SK-N-MC (cell line): ENCODE measurements around the gene SLC6A1.

ENCODE experiments used
- DNase-seq: peaks from one replicate; pipeline ENCODE4 v3.0.0-alpha.2; 2011; ENCODE audit warnings: low read depth, low spot score
- H3K27ac ChIP-seq: fragments of 200-600 bp; sonication (generic); 2 replicates; pipeline ENCODE4 v1.5.1; 2016; ENCODE audit warnings: mixed run types
- H3K36me3 ChIP-seq: fragments of 200-600 bp; sonication (generic); 2 replicates; pipeline ENCODE4 v1.6.1; 2017; ENCODE audit warnings: antibody characterized with exemption, low read length, mixed read lengths; ENCODE audit not compliant: insufficient read depth
- H3K4me3 ChIP-seq: fragments of 200-600 bp; sonication (generic); 2 replicates; pipeline ENCODE4 v1.5.1; 2016
- H3K9ac ChIP-seq: fragments of 200-600 bp; sonication (generic); 2 replicates; pipeline ENCODE4 v1.8.0; 2017; ENCODE audit warnings: mixed run types, mixed read lengths; ENCODE audit not compliant: insufficient read length
- H3K9me3 ChIP-seq: fragments of 200-600 bp; sonication (generic); 2 replicates; pipeline ENCODE4 v1.6.1; 2017; ENCODE audit warnings: low read depth, mild to moderate bottlenecking, antibody characterized with exemption, low read length, moderate library complexity, mixed read lengths
- EZH2 ChIP-seq: fragments of 200-600 bp; sonication (generic); IDR thresholded peaks from one replicate; pipeline ENCODE4 v1.6.1; 2017; ENCODE audit warnings: antibody characterized with exemption
- FOXP2 ChIP-seq: optimal IDR thresholded peaks from 2 replicates; pipeline ENCODE3; 2011; ENCODE audit warnings: mild to moderate bottlenecking, moderate library complexity; ENCODE audit not compliant: insufficient read depth; ENCODE audit errors: extremely low read length, control extremely low read depth
- POLR2AphosphoS5 ChIP-seq: IDR thresholded peaks from 2 replicates; pipeline ENCODE4 v1.6.1; 2012; ENCODE audit warnings: mild to moderate bottlenecking, low read depth, low read length, borderline replicate concordance

Gene SLC6A1

DNA sequence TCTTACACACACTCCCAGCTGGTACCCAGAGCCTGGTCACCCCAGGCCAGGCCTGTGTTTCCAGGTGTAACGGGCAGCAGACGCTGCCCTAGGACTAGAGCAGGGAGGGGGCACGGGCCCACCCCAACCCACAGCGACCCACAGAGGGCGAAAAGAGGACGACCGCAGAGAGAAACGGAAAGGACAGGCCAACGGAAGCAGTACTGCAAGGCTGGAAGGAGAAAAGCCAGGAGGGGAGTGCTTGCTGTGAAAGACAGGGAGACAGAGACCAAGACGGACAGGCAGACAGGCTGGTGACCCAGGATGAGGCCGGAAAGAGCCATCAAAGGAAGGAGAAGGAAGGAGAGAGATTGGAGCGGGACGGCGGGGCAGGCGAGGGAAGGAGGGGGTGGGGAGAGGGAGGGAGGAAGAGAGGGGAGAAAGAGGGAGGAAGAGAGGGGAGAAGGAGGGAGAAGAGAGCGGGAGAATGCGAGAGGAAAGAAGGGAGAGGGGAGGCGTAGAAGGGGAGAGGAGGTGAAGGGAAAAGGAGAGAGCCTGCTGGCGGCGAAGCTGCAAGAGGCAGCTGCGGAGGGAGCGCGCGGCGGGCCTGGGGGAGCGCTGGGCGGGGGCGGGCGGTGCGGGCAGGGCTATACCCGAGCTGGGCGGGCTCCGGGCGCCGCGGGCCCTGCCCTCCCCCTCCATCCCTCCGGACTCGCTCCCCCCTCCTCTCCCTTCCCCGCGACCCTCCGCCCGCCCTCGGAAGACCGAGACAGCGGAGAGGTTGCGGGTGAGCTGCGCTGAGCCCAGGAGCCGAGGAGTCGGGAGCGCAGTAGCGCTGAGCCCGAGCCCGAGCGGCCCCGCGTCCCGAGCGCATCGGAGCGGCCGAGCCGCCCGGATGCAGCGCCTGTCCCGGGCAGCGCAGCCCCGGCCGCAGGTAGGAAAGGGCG lies at the start of gene SLC6A1:
TSS of gene SLC6A1 (plus strand) at position 732 of the 926 bp plus-strand sequence. CDS start 24,464 bp downstream, outside the sequence.
- no peak within 1 kb of the TSS for H3K4me3 ChIP-seq
- no peaks in the 10 kb centered on the region for H3K36me3 ChIP-seq
- no peaks in the 10 kb centered on the region for H3K9me3 ChIP-seq
- DNase-seq, result no peak
- H3K9ac ChIP-seq, result no peak within 1 kb of the TSS
- no peak for TF ChIP-seq EZH2
- TF ChIP-seq POLR2AphosphoS5, result no peak
- TF ChIP-seq FOXP2, result no peak
- H3K27ac ChIP-seq, result no peak within 1 kb of the TSS

- no peak overlapping the region for H3K4me3 ChIP-seq
These were observed 47.7 kb upstream of the SLC6A1 start for GRCh38 chr3:10944866-10945265.

GRCh38 chr3:10945683-10946287 lies 46.8 kb upstream of the SLC6A1 start:
- H3K9ac ChIP-seq, result no peak overlapping the region
- TF ChIP-seq FOXP2 (no peak), EZH2 (no peak), POLR2AphosphoS5 (no peak)
- no peak overlapping the region for H3K4me3 ChIP-seq
- H3K9me3 ChIP-seq, result no peaks in the 10 kb centered on the region
- no peaks in the 10 kb centered on the region for H3K36me3 ChIP-seq
- no peak overlapping the region for H3K27ac ChIP-seq
- DNase-seq, result no peak

More at GRCh38 chr3:10944866-10945265, 47.7 kb upstream of the SLC6A1 start:
- H3K27ac ChIP-seq, result no peak overlapping the region
- DNase-seq, result no peak
- no peaks in the 10 kb centered on the region for H3K36me3 ChIP-seq
- no peaks in the 10 kb centered on the region for H3K9me3 ChIP-seq
- H3K9ac ChIP-seq, result no peak overlapping the region
- TF ChIP-seq POLR2AphosphoS5, result no peak
- TF ChIP-seq FOXP2, result no peak
- TF ChIP-seq EZH2, result no peak

GRCh38 chr3:10946526-10946925 lies 46.0 kb upstream of the SLC6A1 start:
- DNase-seq, result no peak
- no peak overlapping the region for H3K9ac ChIP-seq
- TF ChIP-seq FOXP2 (no peak), EZH2 (no peak), POLR2AphosphoS5 (no peak)
- H3K36me3 ChIP-seq, result no peaks in the 10 kb centered on the region
- no peak overlapping the region for H3K4me3 ChIP-seq
- H3K27ac ChIP-seq, result no peak overlapping the region
- no peaks in the 10 kb centered on the region for H3K9me3 ChIP-seq

DNA sequence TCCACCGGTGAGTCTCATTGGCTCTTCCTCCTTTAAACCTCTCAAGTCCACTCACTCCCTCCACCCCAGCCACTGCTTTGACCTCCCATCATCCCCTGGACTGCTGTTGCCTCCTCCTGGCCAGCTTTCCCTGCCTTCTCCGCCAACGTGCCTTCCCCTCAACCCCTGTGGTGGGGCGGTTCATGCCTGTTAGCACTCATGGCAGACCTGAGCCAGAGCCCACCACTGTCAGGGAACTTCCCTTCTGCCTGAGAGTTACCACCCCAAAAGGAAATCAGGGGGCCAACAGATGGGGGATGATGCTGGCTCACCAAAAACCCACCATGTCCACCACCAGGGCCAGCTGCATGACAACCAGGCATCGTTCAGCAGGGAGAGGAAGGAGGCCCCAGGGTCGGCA lies 44.2 kb upstream of the SLC6A1 start:
- Histone ChIP-seq H3K36me3 (no peaks in the 10 kb centered on the region), H3K9ac (no peak overlapping the region), H3K4me3 (no peak overlapping the region), H3K9me3 (no peaks in the 10 kb centered on the region), H3K27ac (no peak overlapping the region)
- no peak for TF ChIP-seq POLR2AphosphoS5
- TF ChIP-seq EZH2, result no peak
- TF ChIP-seq FOXP2, result no peak
- no peak for DNase-seq

- no peak for DNase-seq
- Histone ChIP-seq H3K9ac (no peak overlapping the region), H3K9me3 (no peaks in the 10 kb centered on the region), H3K27ac (no peak overlapping the region), H3K4me3 (no peak overlapping the region), H3K36me3 (no peaks in the 10 kb centered on the region)
- no peak for TF ChIP-seq FOXP2
- no peak for TF ChIP-seq POLR2AphosphoS5
- TF ChIP-seq EZH2, result no peak
These were observed 43.4 kb upstream of the SLC6A1 start for GRCh38 chr3:10949197-10949596.

GRCh38 chr3:10950476-10951294 lies 41.9 kb upstream of the SLC6A1 start:
- Histone ChIP-seq H3K27ac (no peak overlapping the region), H3K36me3 (no peaks in the 10 kb centered on the region), H3K4me3 (no peak overlapping the region), H3K9me3 (no peaks in the 10 kb centered on the region), H3K9ac (no peak overlapping the region)
- TF ChIP-seq POLR2AphosphoS5 (no peak), EZH2 (no peak)
- no peak for DNase-seq

GRCh38 chr3:10951295-10951926 lies 41.1 kb upstream of the SLC6A1 start:
- Histone ChIP-seq H3K9ac (no peak overlapping the region), H3K4me3 (no peak overlapping the region), H3K36me3 (no peaks in the 10 kb centered on the region), H3K27ac (no peak overlapping the region), H3K9me3 (no peaks in the 10 kb centered on the region)
- no peak for DNase-seq
- no peak for TF ChIP-seq POLR2AphosphoS5
- TF ChIP-seq FOXP2, result no peak
- TF ChIP-seq EZH2, result no peak
